Small intestine (tissue), 7 donors: ENCODE data around the gene FCGBP. TPM values are rescaled to one million over a fixed set of nuclear protein-coding genes. Genes with fewer than 3 reads are reported as not detected.
A peak's percentile ranks its signal among the peaks of the same experiment; 100 is the strongest.

Source experiments
- DNase-seq, 2 donors: peaks; one replicate each; pipeline versions ENCODE4 v3.0.0 to v3.0.0-alpha.2; 2013
- FAIRE-seq: peaks from 2 replicates; lab custom pipeline; 2012; peaks lifted over from hg19 to GRCh38; lab: Jason Lieb, UNC
- H3K27ac ChIP-seq, 3 donors: one replicate each; pipeline ENCODE4 v1.5.1; 2013; ENCODE audit warnings: low read length in 2 of 3, mild to moderate bottlenecking in 2 of 3, control low read depth in 1 of 3, inconsistent platforms in 1 of 3, low read depth in 1 of 3, moderate library complexity in 1 of 3
- H3K27me3 ChIP-seq, 3 donors: one replicate each; pipeline ENCODE4 v1.6.1; 2013; ENCODE audit warnings: low read length in 3 of 3, inconsistent platforms in 1 of 3; ENCODE audit not compliant: control insufficient read depth in 3 of 3, insufficient read depth in 3 of 3
- H3K36me3 ChIP-seq, 3 donors: one replicate each; pipeline ENCODE4 v1.6.1; 2013; ENCODE audit warnings: low read length in 3 of 3, inconsistent platforms in 1 of 3, low read depth in 1 of 3, mild to moderate bottlenecking in 1 of 3, moderate library complexity in 1 of 3; ENCODE audit not compliant: control insufficient read depth in 3 of 3, insufficient read depth in 2 of 3
- H3K4me1 ChIP-seq, 3 donors: one replicate each; pipeline ENCODE4 v1.6.1; 2013; ENCODE audit warnings: low read length in 2 of 3, inconsistent platforms in 1 of 3, low read depth in 1 of 3, mild to moderate bottlenecking in 1 of 3, moderate library complexity in 1 of 3; ENCODE audit not compliant: control insufficient read depth in 3 of 3, insufficient read depth in 2 of 3
- H3K4me3 ChIP-seq, 3 donors: one replicate each; pipeline ENCODE4 v1.5.1; 2013; ENCODE audit warnings: low read length in 3 of 3, control low read depth in 1 of 3, inconsistent platforms in 1 of 3, low read depth in 1 of 3, mild to moderate bottlenecking in 1 of 3, moderate library complexity in 1 of 3
- H3K9me3 ChIP-seq, 2 donors: one replicate each; pipeline ENCODE4 v1.6.1; 2013; ENCODE audit warnings: low read depth in 1 of 2, low read length in 1 of 2; ENCODE audit not compliant: control insufficient read depth in 2 of 2, insufficient read depth in 1 of 2
- WGBS, 3 donors: extraction: QIAGEN DNeasy Blood & Tissue Kit; methylation state at CpG; one replicate each; pipeline ENCODE4 v1.1.7; 2013; 5-methylcytosine and 5-hydroxymethylcytosine counted together
- polyA plus RNA-seq, 4 donors: library from polyadenylated mRNA; stranded (reverse) in 3 of 4; unstranded in 1 of 4; fragments of 200-250 nt in 3 of 4; fragments of 120-200 nt in 1 of 4; gene quantifications; one replicate each; pipeline versions ENCODE4 v1.2.1 to v1.2.3, GENCODE V29; 2013
- donor health status: healthy with polysubstance abuse.
- donor health status: control.
- donor health status: control.
- donor health status: Bipolar disorder and iron deficiency.
- donor health status: healthy.

Gene FCGBP
- polyA plus RNA-seq, 4 donors = 17.0 to 743 (median 81.2) TPM

DNA sequence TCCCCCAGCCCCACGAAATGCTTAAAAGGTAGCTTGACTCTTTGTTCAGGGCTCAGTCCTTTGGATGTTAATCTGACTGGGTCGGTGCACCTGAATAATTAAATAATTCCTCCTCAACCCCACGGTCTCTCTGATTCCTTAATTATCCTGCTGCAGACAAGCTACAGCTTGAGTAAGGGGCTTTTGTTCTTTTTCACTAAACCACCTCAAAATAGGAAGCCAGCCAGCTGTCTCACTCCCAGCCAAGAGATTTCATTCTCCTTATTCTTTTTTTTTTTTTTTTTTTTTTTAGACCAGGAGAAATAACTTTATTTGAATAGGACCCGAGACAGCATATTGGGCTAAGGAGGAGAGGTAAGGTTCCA lies 7.9 kb upstream of the FCGBP start:
- Histone ChIP-seq H3K4me3 (no peak overlapping the region), H3K4me1 (peaks cover 6 to 53% (median 14%) of the 10 kb centered on the region in 3 donors), H3K27me3 (no peaks in the 10 kb centered on the region), H3K36me3 (no peaks in the 10 kb centered on the region), H3K9me3 (peaks cover 0 to 6% of the 10 kb centered on the region in 2 donors), H3K27ac (peak overlapping the region; percentile 60 to 94 (median 72))
- DNase-seq = no peak
- 31 to 44% (median 35%) methylated on average over 4 of the region's 4 CpGs for WGBS, 3 donors
- no peak for FAIRE-seq

DNA sequence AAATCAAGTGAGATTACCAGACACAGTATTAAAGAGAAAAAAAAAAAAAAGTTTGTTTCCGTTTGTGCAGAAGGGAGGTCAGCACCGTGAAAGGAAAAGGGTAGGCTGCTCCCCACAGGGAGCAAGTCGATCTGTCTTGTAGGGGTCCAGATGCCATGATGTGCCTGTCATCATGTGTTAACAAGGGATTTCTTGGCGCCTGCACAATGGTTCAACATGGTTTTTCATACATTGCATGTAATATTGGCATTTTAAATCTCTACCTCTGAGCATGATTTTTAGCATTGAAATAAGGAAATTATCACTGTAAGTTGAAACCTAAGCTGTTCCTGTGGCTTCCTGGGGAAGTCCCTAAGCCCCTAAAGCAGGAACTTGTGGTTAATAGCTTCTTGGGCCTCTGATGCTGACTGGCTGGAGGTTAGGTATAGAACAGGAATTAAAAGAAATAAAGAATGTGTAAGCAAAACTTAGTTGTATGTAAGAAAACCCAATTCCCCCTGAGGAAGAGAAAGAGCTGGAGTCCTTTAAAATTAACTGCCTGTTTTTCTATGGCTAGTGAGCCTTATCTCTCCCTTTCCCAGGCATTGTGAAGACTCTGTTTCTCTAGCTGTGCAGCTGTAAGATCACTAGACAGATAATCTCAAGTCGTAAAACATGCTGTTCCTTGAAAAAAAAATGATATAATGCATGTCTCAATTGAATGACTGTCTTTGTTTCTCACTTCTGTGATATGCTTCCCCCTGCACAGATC lies 7.4 kb upstream of the FCGBP start:
- 17 to 20% (median 20%) methylated on average over 5 of the region's 5 CpGs for WGBS, 3 donors
- peak overlapping the region; percentile 60 to 94 (median 72) for H3K27ac ChIP-seq
- no peak for FAIRE-seq

DNA sequence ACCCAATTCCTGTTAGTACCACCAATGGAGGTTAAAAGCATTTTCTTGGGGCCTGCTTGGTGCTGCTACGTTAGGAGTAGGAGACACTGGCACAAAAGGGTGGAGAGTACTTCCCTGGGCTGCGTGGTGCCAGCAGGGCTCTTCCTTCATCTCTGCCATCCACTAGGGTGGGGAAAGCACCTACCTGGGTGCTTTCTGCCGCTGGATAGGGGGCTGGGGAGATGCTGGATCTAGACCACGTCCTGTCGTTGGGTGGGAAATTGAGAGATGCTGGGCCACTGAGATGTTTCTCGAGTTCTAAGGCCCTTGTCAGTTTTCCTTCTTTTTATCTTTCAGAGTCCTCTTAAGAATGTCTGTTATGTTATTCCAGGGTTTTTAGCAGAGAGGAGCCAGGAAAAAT lies 6.7 kb upstream of the FCGBP start:
- H3K27ac ChIP-seq = peak overlapping the region; percentile 39 to 94 (median 72)
- FAIRE-seq (no peak), DNase-seq (no peak)
- no peaks in the 10 kb centered on the region for H3K36me3 ChIP-seq
- H3K4me1 ChIP-seq = peaks cover 6 to 53% (median 14%) of the 10 kb centered on the region in 3 donors
- H3K9me3 ChIP-seq = peaks cover 0 to 6% of the 10 kb centered on the region in 2 donors
- no peaks in the 10 kb centered on the region for H3K27me3 ChIP-seq
- no peak overlapping the region for H3K4me3 ChIP-seq
- WGBS, 3 donors = 59 to 78% (median 61%) methylated on average over 6 of the region's 6 CpGs

More for the DNA sequence above, 7.4 kb upstream of the FCGBP start:
- peaks cover 0 to 6% of the 10 kb centered on the region in 2 donors for H3K9me3 ChIP-seq
- H3K27me3 ChIP-seq = no peaks in the 10 kb centered on the region
- H3K36me3 ChIP-seq = no peaks in the 10 kb centered on the region
- no peak overlapping the region for H3K4me3 ChIP-seq
- H3K4me1 ChIP-seq = peaks cover 6 to 56% (median 14%) of the 10 kb centered on the region in 3 donors
- peak; percentile 46 to 55 for DNase-seq

DNA sequence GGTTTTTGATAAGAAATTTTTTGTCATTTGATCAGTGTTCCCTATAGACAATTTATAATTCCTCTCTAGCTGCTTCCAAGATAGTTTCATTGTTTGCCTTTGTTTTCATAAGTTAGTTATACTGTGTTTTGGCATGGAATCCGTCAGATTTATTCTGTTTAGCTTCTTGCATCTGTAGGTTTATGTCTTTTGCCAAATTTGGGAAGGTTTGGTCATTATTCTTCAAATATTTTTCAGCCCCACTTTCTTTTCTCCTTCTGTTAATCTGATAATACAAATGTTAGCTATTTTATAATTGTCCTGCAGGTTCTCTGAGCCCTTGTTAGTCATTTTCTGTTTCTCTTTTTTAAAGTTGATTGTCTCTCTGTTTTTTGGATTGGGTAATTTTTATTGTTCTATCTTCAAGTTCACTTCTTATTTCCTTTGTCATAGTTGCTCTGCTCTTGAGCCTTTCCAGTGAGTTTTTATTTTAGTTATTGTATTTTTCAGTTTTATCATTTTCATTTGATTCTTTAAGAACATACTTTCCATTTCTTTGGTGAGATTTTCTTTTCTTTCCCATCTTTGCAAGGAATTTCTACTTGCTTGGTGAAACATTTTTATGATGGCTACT lies 5.9 kb upstream of the FCGBP start:
- Histone ChIP-seq H3K27me3 (no peaks in the 10 kb centered on the region), H3K36me3 (no peaks in the 10 kb centered on the region), H3K4me1 (peaks cover 6 to 54% (median 14%) of the 10 kb centered on the region in 3 donors), H3K4me3 (no peak overlapping the region), H3K27ac (no peak overlapping the region), H3K9me3 (peaks cover 0 to 6% of the 10 kb centered on the region in 2 donors)
- FAIRE-seq (no peak), DNase-seq (no peak)
- 63 to 97% (median 89%) methylated on average over 1 of the region's 1 CpG for WGBS, 3 donors

DNA sequence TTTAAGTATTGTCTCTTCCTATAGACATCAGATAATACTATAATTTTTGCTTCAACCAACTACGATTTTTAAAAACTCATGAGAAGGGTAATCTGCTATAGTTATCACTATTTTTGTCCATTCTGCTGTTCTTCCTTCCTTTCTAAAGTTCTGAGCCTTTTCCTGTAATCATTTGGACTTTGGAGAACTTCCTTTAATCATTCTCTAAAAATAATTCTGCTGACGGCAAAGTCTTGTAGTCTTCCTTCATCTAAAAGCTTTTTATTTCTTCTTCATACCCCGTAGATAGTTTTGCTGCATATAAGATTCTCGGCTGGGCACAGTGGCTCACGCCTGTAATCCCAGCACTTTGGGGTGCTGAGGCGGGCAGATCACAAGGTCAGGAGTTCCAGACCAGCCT lies 5.1 kb upstream of the FCGBP start:
- Histone ChIP-seq H3K36me3 (no peaks in the 10 kb centered on the region), H3K4me1 (peaks cover 6 to 52% (median 9%) of the 10 kb centered on the region in 3 donors), H3K27ac (no peak overlapping the region), H3K9me3 (peaks cover 0 to 6% of the 10 kb centered on the region in 2 donors), H3K4me3 (no peak overlapping the region), H3K27me3 (no peaks in the 10 kb centered on the region)
- FAIRE-seq (no peak), DNase-seq (no peak)
- WGBS, 3 donors = 83 to 97% (median 92%) methylated on average over 6 of the region's 6 CpGs

DNA sequence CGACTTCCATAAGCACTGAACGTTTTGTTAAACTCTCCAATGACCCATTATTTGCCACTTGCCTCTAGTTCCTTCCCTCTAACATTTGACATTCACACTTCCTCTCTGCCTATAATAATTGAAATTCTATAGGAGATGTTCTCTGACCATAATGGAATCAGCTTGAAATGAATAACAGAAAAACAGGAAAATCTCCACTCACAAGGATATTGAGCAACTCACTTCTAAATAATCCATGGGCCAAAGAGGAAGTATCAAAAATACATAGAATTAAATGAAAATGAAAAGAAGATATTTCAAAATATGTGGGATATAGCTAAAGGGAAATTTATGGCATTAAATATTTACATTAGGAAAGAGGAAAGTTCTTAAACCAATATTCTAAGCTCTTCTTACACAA lies 3.4 kb upstream of the FCGBP start:
- peaks cover 0 to 3% (median 0%) of the 10 kb centered on the region in 3 donors for H3K36me3 ChIP-seq
- peaks cover 6 to 40% (median 8%) of the 10 kb centered on the region in 3 donors for H3K4me1 ChIP-seq
- H3K27me3 ChIP-seq = peaks cover 0 to 2% (median 0%) of the 10 kb centered on the region in 3 donors
- no peak overlapping the region for H3K4me3 ChIP-seq
- H3K9me3 ChIP-seq = peaks cover 0 to 6% of the 10 kb centered on the region in 2 donors
- no peak overlapping the region for H3K27ac ChIP-seq
- 48 to 73% (median 65%) methylated on average over 2 of the region's 2 CpGs for WGBS, 3 donors
- FAIRE-seq (no peak), DNase-seq (no peak)

DNA sequence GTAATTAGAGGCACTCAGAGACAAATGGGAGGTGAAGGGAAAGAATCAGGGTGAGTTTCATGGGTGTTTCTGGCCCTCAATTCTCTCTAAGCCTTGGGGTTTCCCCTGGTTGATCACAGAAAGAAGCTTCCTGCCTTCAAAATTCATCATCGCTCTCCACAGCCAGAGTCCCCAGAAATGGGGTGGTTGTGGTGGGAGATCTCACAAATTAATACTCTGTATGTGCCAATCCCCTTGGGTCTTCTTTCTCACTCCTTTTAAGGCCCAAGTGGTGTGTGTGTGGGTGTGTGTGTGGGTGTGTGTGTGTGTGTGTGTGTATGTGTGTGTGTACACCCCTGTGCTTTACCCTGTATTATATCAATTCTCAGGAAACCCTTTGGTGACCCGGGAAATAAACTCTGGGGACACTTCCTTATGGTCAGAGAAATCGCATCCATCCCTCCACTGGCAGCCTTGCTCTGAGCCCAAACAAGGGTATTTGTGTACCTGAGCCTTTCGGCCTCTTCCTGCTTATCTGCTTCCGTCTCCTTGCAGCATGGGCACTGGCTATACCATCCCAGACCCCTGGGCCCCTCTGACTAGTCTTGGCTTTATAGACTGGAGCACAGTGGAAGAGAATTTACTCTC lies 2.8 kb upstream of the FCGBP start:
- peaks cover 6 to 34% (median 6%) of the 10 kb centered on the region in 3 donors for H3K4me1 ChIP-seq
- no peak for FAIRE-seq
- DNase-seq = no peak
- 74 to 82% (median 75%) methylated on average over 5 of the region's 5 CpGs for WGBS, 3 donors
- H3K27me3 ChIP-seq = peaks cover 0 to 2% (median 0%) of the 10 kb centered on the region in 3 donors
- H3K27ac ChIP-seq = peak overlapping the region in 2 of 3 donors; percentile 8 to 19
- H3K9me3 ChIP-seq = peaks cover 0 to 6% of the 10 kb centered on the region in 2 donors
- no peak overlapping the region for H3K4me3 ChIP-seq
- H3K36me3 ChIP-seq = peaks cover 0 to 3% (median 0%) of the 10 kb centered on the region in 3 donors

DNA sequence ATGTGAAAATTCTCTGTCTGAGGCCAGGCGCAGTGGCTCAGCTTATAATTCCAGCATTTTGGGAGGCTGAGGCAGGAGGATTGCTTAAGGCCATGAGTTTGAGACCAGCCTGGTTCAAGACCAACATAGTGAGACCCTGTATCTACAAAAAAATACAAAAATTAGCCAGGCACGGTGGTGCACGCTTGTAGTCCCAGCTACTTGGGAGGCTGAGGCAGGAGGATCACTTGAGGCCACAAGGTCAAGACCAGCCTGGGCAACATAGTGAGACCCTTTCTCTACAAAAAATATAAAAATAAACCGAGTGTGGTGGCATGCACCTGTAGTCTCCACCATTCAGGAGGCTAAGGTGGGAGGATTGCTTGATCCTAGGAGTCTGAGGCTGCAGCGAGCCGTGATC lies 2.2 kb upstream of the FCGBP start:
- H3K4me1 ChIP-seq = peaks cover 4 to 28% (median 6%) of the 10 kb centered on the region in 3 donors
- DNase-seq = no peak
- FAIRE-seq = no peak
- peak overlapping the region; percentile 8 to 63 (median 30) for H3K27ac ChIP-seq
- peaks cover 0 to 2% (median 0%) of the 10 kb centered on the region in 3 donors for H3K27me3 ChIP-seq
- peaks cover 0 to 6% of the 10 kb centered on the region in 2 donors for H3K9me3 ChIP-seq
- WGBS, 3 donors = 91 to 95% (median 91%) methylated on average over 6 of the region's 6 CpGs
- peaks cover 0 to 3% (median 0%) of the 10 kb centered on the region in 3 donors for H3K36me3 ChIP-seq
- no peak overlapping the region for H3K4me3 ChIP-seq
